Pulmonary artery endothelial cell (primary cell): Measurements from ENCODE around the gene PHF5A. TPM values are rescaled to one million over a fixed set of nuclear protein-coding genes. Genes with fewer than 3 reads are reported as not detected.
A peak's percentile ranks its signal among the peaks of the same experiment; 100 is the strongest.
"Not testable (repeated sequence)": the region's sequence is repeated elsewhere in the genome, so short reads cannot be mapped to it uniquely, and the experiment has no call there.

Experiments used
- DNase-seq: peaks from one replicate; pipeline ENCODE4 v3.0.0-alpha.2; 2011; ENCODE audit warnings: low read depth, low spot score
- total RNA-seq: library from RNA; depleted of rRNA; stranded (reverse); fragments of >200 nt; gene quantifications from 2 replicates; pipeline ENCODE4 v1.2.3, GENCODE V29; 2014

The PHF5A gene
- total RNA-seq, 1 donor from 2014 or later = 87.6 TPM

DNA sequence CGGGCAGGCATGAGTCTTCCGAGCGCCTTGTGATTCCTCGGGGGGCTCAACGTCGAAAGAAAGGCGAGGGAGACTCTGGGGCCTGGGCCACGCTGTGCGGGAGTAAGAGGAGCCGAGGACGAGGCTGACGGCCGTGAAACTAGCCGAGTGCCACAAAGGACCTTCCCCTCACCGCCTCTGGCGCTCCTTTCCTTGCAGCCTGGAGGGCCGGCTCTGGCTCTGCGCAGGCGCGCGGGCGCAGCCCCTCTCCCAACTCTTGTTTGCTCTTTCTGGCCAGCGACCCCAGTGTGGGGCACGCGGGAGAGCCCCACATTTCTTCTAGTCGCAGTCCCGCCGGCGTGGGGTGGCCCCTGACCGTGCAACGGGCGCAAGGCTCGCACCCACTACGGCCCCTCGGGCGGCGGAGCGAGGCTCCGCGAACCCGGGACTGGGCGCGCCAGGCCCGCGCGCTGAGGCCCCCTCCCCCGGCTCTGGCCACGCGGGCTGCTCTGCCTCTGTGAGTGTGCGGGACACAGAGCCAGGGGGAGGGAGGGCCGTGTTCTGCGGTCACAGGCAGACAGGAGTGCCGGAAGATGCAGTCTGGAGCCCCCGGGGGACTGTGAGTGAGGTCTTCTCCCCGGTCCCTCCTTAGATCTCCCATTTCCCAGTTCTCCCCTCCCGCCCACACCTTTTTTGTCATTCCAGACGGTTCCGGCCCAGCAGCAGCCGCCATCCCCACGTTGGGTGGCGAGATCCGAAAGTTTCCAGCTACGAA, 20.9 kb downstream of the PHF5A start:
- DNase-seq = peak; percentile 30

GRCh38 chr22:41446639-41447434, 21.7 kb downstream of the PHF5A start, which contains the start of gene TOB2:
TSS of gene TOB2 (minus strand) at chr22:41446801. CDS start at chr22:41437345, 9,456 bp downstream.
- DNase-seq = peak; percentile 86

GRCh38 chr22:41446057-41446501, 22.4 kb downstream of the PHF5A start:
- DNase-seq = no peak

GRCh38 chr22:41445129-41446056, 23.1 kb downstream of the PHF5A start:
- DNase-seq = no peak

- DNase-seq = peak; percentile 90
Measured at GRCh38 chr22:41444360-41445128, 23.9 kb downstream of the PHF5A start.

DNA sequence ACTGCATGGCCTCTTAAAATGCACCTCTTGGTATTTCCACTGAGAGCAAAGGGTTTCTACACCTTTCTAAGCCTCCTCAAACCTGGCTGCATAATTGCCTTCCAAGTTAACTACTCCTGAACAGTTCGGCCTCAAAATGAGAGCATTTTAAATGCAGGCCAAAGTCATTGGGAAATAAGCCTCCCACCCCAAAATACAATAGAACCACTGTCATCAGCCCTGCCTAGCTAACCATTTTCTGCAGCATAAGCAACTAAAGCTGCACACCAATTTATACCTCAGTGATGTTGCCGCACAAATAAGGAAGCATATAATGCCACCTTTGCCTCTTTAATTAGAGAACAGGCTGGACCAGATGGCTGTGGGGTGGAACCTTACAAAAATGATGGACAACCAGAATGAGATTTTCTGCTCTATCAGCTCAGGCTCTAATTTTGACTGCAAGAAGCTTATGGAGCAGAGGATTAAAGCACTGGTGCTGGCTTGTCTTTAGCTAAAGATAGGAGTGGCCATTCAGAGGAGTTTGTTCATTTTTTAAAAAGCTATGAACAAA, 26.2 kb downstream of the PHF5A start:
- no peak for DNase-seq

- DNase-seq = not testable (repeated sequence)
Measured at GRCh38 chr22:41440511-41440910, 28.0 kb downstream of the PHF5A start.

- DNase-seq = no peak
Measured at GRCh38 chr22:41437198-41437597, 31.3 kb downstream of the PHF5A start.

DNA sequence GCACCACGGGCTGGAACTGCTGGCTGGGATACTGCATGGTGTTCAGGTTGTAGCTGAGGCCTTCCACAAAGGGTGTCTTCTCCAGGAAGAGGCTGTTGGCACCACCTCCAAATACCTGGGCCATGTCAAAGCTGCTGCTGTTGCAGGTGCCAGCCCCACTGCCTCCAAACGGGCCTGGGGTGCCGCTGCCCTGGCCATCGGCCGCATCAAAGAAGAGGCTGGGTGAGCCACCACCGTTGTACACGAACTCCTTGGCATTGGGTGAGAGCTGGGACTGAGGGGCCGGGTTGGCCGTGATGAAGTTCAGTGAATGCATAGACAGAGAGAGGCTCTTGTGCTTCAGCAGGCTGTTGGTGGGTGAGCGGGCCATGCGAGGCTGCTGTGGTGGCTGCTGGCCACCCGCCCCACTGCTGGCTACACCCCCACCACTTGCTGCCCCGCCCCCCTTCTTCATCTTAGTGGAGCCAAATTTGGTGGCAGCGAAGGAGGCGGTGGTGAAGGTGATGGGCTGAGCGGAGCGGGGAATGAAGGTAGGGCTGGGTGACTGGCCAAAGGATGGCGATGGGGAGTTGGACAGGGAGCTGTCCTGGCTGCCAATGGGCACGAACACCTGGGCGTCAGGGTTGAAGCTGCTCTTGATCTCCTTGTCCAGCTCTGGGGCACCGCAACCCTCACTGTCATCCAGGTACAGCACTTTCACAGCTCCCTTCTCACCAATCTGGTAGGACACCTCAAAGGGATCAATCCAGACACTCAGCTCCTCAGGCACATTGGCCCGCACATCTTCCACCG, 32.0 kb downstream of the PHF5A start:
- DNase-seq = no peak

- DNase-seq = no peak
Measured at GRCh38 chr22:41435560-41435959, 32.9 kb downstream of the PHF5A start.

DNA sequence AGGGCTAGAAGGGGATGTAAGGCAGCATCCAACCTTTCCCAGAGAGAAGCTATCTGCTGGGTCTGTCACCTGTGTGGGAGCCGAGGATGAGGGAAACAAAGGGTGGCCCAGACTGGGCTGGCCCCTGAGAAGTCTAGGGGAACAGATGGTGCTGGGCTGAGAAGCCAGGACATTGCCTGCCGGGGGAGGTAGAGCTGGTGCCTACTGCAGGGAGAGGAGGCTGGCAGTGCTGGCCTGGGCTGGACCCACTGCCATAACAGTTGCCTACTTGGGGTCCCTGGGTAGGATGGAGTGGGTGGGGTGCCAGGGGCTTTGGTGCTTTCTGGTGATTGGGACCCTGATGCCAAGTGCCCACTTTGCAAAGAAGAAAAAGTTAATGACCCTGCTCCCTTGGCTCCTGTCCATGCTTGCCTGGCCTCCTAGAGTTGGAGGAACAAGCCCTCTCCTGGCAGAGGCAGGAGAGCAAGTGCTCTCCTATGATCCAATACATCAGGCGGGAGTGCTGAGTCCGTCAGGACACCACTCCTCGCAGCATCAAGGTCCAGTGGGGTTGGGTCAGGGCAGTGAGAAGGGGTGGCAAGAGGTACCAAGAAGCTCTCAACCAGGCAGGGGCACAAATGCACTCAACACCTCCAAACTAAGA, 34.0 kb downstream of the PHF5A start:
- not testable (repeated sequence) for DNase-seq

- not testable (repeated sequence) for DNase-seq
Measured at GRCh38 chr22:41433480-41433879, 35.0 kb downstream of the PHF5A start.

DNA sequence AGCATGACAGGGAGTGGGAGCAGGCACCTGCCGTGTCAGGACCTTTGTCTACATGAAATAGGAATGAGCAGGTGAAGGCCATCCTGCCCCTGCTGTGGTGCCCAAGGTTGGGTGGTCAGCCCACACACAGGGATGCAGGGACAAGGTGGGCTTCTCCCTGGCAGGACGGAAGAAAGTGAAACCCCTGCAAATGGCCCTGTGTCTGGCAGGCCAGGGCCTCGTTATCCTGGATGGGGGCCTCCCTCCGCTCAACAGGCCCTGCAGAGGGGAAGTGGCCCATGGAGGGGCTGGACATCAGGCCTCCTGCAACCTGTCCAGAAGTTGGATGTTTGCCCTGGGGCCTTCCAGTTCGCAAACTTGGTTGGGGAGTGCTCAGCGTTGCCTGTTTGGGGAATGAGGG, 36.8 kb downstream of the PHF5A start:
- no peak for DNase-seq

DNA sequence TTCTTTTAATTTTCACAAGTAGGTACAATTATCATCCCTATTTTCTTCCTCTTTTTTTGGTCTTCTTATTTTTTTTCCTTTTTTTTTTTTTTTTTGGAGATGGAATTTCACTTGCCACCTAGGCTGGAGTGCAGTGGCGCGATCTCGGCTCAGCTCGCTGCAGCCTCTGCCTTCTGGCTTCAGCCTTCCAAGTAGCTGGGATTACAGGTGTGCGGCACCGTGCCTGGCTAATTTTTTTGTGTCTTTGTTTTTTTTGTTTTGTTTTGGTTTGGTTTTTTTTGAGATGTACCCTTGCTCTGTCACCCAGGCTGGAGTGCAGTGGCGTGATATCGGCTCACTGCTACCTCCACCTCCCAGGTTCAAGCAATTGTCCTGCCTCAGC, 38.5 kb downstream of the PHF5A start:
- DNase-seq = no peak

DNA sequence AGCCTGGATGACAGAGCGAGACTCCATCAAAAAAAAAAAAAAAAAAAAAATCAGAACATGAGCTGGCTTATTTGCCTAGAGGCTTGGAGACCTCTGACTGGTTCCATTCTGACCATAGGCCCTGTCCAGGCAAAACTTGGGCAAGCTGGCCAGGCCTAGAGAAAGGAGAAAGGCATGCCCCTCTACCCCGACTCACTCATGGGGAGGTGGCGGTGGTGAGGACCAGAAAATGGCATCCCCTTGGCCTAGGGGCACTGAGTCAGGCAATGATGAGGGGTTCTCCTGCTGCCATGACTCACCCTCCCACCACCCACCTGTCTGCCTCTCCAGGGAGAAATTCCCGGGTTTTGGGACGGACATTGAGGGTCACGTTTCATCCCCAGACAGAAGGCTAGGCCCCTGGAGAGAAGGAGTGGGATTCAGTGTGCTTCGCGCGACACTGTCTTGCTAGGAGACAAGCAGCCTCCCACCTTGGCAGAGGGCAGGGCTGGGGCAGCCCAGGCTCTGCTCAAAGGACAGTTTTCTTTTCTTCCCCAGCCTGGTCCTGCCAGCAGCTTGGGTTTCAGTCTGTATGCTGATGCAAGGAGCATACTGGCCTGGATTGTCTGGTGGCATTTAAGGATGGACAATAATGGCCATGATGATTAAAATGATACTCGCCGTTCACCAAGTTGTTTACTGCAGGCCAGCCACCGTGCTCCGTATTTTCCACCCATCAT, 39.1 kb downstream of the PHF5A start:
- DNase-seq = no peak

GRCh38 chr22:41425660-41426365, 42.7 kb downstream of the PHF5A start:
- no peak for DNase-seq

GRCh38 chr22:41418717-41419116, 49.8 kb downstream of the PHF5A start:
- no peak for DNase-seq
